ENCODE data around the gene ITIH1. TPM values are rescaled to one million over a fixed set of nuclear protein-coding genes. Genes with fewer than 3 reads are reported as not detected.

Gene ITIH1
- total RNA-seq, 1 experiment from 2014 or later, result not detected

GRCh38 chr3:52810923-52811322 lies 33.5 kb downstream of the ITIH1 start:
- DNase-seq (ENCODE audit: low spot score), result no peak

- DNase-seq (ENCODE audit: low spot score), result no peak
Observed at GRCh38 chr3:52811452-52812011, 34.1 kb downstream of the ITIH1 start.

- no peak for DNase-seq (ENCODE audit: low spot score)
Observed at GRCh38 chr3:52813810-52814209, 36.4 kb downstream of the ITIH1 start.

- DNase-seq (ENCODE audit: low spot score), result no peak
Observed at GRCh38 chr3:52816199-52816598, 38.8 kb downstream of the ITIH1 start.

- DNase-seq (ENCODE audit: low spot score), result no peak
Observed at GRCh38 chr3:52816654-52817053, 39.3 kb downstream of the ITIH1 start.

GRCh38 chr3:52817221-52817620 lies 39.8 kb downstream of the ITIH1 start:
- DNase-seq (ENCODE audit: low spot score), result no peak

GRCh38 chr3:52817860-52818259 lies 40.5 kb downstream of the ITIH1 start:
- DNase-seq (ENCODE audit: low spot score), result no peak

- DNase-seq (ENCODE audit: low spot score), result no peak
Observed at GRCh38 chr3:52819936-52820335, 42.5 kb downstream of the ITIH1 start.

- peak; percentile 38 for DNase-seq (ENCODE audit: low spot score)
Observed at GRCh38 chr3:52820736-52821135, 43.3 kb downstream of the ITIH1 start.

GRCh38 chr3:52822363-52822762 lies 45.0 kb downstream of the ITIH1 start:
- no peak for DNase-seq (ENCODE audit: low spot score)

GRCh38 chr3:52824037-52824436 lies 46.6 kb downstream of the ITIH1 start:
- no peak for DNase-seq (ENCODE audit: low spot score)

GRCh38 chr3:52827441-52827840 lies 50.0 kb downstream of the ITIH1 start:
- DNase-seq (ENCODE audit: low spot score), result no peak

GRCh38 chr3:52827866-52828376 lies 50.5 kb downstream of the ITIH1 start:
- peak; percentile 17 for DNase-seq (ENCODE audit: low spot score)

GRCh38 chr3:52829482-52829881 lies 52.1 kb downstream of the ITIH1 start:
- no peak for DNase-seq (ENCODE audit: low spot score)

GRCh38 chr3:52829906-52830463 lies 52.6 kb downstream of the ITIH1 start:
- DNase-seq (ENCODE audit: low spot score), result no peak

GRCh38 chr3:52830535-52831258 lies 53.3 kb downstream of the ITIH1 start, which contains the start of gene ITIH4:
ITIH4 (minus strand) TSS chr3:52830672; CDS start chr3:52830642, 30 bp downstream.
- DNase-seq (ENCODE audit: low spot score), result no peak

- DNase-seq (ENCODE audit: low spot score), result peak; percentile 60
Observed at GRCh38 chr3:52831500-52832301, 54.3 kb downstream of the ITIH1 start.

- DNase-seq (ENCODE audit: low spot score), result no peak
Observed at GRCh38 chr3:52833202-52833601, 55.8 kb downstream of the ITIH1 start.

GRCh38 chr3:52834871-52835501 lies 57.6 kb downstream of the ITIH1 start, which contains the start of gene MUSTN1:
MUSTN1 (minus strand) TSS chr3:52835019; CDS start chr3:52834948, 71 bp downstream.
- DNase-seq (ENCODE audit: low spot score), result no peak

GRCh38 chr3:52835766-52836470 lies 58.5 kb downstream of the ITIH1 start:
- no peak for DNase-seq (ENCODE audit: low spot score)

- no peak for DNase-seq (ENCODE audit: low spot score)
Observed at GRCh38 chr3:52836471-52836845, 59.1 kb downstream of the ITIH1 start.

Measured in HT-29 (cell line).